HG03097 (cell line): ENCODE measurements around the gene ZNF783.
"Not testable (repeated sequence)": the region's sequence is repeated elsewhere in the genome, so short reads cannot be mapped to it uniquely, and the experiment has no call there.

Experiments
- ATAC-seq: cut with Tn5 transposase; IDR thresholded peaks from one replicate; pipeline ENCODE4 v1.9.1; 2021; ENCODE audit not compliant: unreplicated experiment, low FRiP score

ZNF783 gene

DNA sequence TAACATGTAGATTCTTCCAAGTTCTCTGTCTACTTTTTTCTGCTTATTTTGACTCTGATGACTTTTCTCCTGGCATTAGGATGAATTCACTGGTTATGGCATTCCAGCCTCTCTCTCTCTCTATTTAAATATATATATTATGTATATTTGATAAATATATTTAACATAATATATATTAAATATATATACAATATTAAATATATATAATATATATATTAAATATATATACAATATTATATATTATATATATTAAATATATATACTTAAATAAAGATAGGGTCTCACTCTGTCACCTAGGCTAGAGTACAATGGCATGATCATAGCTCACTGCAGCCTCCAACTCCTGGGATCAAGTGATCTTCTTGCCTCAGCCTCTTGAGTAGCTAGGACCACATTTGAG lies 60.7 kb downstream of the ZNF783 start:
- no peak for ATAC-seq

DNA sequence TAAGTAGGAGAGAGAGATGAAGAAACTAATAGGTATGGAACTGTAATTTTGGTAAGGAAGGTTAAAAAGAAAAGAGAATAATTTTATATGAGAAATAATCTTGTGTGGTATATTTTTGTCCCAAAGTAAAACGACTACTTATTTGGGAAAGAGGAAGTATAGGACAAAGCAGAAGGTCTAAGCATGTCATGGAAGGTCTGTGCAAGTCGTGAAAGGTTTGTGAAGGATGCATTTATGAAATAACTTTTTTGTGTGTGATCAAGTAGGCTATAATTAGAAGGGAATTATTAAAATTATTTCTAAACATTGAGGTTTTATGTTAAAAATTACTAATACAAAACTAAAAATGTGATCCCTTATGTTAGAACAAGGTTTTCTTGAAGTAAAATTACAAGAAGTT lies 63.3 kb downstream of the ZNF783 start:
- no peak for ATAC-seq

DNA sequence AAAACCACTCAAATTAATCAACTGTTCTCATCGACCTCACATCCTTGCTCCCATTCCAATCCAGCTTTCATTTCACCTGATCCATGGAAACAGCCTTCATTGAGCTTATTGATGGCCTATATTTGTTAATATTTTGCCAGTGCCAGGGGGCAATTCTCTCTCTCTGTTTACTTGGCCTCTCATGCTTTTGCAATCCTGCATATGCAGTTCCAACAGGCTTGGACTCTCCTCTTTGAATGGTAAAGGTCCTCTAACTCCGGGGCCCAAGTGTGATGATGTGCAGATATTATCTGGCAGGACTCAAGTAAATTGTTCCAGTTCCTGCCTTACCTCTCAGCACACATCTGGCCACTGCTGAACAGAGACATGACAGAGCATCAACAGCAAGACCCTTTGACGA lies 67.3 kb downstream of the ZNF783 start:
- ATAC-seq = no peak

DNA sequence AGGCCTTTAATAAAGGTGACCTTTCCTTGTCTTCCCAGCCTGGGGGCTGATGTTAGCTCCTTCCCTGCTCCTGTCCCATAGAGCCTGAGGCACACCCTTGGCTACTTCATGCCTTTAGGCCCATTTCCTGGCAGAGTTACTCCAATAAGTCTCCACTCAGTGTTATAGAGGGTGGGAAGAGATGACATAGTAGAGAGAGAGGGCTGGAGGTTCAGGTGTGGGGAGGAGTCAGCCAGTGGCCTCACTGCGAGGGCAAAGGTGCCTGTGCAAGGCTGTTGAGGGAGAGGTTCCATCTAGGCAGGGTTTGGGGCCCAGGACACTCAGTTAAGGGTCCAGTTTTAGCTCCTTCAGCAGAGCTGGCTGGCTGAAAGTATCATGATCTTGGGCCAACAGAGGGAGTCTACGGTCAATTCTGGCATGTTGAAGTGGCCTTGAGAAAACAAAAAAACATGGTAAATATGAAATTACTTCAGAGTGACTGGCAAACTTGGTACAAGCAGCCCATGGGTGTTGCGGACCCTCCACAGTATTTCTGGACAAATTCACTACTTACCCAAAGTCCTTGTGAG lies 67.9 kb downstream of the ZNF783 start:
- ATAC-seq = no peak

DNA sequence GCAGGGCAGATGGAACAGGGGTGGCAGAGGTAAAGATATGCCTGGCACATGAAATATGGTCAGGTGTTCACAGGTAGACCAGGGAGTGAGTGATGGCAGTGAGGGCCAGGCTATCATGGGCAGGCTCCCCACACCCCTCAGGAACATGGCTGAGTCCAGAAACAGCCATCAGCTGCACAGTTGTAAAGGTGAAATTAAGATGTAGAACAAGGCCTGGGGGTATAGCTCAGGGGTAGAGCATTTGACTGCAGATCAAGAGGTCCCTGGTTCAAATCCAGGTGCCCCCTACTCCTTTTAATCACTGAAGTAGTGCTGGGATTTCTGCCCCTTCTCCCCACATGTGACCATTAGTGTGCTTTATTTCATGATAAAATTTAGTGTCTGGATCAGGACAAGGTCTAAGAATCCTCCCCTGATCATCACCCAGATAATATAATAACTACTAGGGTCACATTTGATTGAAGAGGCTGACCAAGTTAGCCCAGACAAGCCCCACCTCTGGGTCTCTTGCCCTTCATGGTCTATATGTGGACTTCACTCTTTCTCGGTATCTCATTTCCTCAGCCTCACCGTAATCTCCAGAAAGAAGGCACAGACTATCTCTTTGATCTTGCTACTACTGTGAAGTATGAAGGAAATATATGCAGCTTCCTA lies 69.0 kb downstream of the ZNF783 start:
- no peak for ATAC-seq

DNA sequence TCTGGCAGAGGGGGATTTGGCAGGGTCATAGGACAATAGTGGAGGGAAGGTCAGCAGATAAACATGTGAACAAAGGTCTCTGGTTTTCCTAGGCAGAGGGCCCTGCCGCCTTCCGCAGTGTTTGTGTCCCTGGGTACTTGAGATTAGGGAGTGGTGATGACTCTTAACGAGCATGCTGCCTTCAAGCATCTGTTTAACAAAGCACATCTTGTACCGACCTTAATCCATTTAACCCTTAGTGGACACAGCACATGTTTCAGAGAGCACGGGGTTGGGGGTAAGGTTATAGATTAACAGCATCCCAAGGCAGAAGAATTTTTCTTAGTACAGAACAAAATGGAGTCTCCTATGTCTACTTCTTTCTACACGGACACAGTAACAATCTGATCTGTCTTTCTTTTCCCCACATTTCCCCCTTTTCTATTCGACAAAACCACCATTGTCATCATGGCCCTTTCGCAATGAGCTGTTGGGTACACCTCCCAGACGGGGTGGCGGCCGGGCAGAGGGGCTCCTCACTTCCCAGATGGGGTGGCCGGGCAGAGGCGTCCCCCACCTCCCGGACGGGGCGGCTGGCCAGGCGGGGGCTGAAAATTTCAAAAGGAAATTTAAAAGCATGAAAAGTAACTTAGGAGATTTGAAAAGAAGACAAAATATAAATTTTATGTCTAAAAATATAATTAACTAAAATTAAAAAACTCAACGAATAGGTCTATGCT lies 70.8 kb downstream of the ZNF783 start:
- ATAC-seq = not testable (repeated sequence)

DNA sequence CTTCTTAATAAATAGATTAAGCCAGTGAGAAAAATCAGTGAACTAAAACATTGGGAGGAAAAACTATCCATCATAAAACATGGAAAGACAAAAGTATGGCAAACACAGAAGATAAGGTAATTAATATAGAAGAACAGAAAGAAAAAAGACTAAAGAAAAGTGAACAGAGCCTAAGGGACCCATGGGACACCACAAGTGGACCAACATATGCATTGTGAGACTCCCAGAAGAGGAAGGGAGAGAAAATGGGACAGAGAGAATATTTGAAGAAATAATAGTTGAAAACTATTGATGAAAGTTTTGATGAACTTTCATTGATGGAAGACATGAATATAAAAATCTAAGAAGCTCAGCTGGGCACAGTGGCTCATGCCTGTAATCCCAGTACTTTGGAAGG lies 71.3 kb downstream of the ZNF783 start:
- no peak for ATAC-seq

DNA sequence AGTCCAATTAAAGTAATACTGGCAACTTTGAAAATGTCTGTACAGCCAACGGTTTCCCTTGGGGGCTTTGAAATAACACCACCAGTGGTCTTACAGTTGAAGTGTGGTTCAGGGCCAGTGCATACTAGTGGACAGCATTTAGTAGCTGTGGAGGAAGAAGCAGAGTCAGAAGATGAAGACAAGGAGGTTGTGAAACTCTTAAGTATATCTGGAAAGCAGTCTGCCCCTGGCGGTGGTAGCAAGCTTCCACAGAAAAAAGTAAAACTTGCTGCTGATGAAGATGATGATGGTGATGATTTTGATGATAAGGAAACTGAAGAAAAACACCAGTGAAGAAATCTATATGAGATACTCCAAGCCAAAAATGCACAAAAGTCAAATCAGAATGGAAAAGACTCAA lies 72.2 kb downstream of the ZNF783 start:
- no peak for ATAC-seq
